ENCODE results near the gene CLCN3.
"Not testable (repeated sequence)": the region's sequence is repeated elsewhere in the genome, so short reads cannot be mapped to it uniquely, and the experiment has no call there.

CLCN3 gene

DNA sequence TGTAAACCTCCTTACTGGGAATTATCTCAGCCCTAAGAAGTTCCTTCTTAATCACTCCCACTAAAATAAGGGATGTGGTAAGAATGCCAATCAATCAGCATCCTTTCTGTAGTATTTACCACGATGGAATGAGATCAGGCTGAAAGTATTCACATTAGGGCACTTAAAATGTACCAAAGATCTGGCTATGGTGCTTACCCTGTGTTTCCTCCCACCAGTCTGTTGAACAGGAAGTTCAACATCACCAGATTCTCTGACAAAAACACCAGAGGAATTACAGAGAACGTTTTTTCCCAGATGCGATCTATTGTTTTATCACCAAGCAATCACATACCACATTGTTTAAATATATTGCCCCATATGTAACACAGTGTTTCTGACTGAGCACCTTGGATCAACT is 2.1 kb upstream of the CLCN3 start:
- DNase-seq: no peak

- no peak for DNase-seq
Measured at GRCh38 chr4:169618986-169619385, 1.4 kb upstream of the CLCN3 start.

- DNase-seq: peak; percentile 69
Measured at GRCh38 chr4:169619518-169619957, 840 bp upstream of the CLCN3 start.

GRCh38 chr4:169620880-169621248 is 486 bp downstream of the CLCN3 start:
- peak; percentile 29 for DNase-seq

GRCh38 chr4:169621731-169622492 is 1.5 kb downstream of the CLCN3 start:
- peak; percentile 61 for DNase-seq

DNA sequence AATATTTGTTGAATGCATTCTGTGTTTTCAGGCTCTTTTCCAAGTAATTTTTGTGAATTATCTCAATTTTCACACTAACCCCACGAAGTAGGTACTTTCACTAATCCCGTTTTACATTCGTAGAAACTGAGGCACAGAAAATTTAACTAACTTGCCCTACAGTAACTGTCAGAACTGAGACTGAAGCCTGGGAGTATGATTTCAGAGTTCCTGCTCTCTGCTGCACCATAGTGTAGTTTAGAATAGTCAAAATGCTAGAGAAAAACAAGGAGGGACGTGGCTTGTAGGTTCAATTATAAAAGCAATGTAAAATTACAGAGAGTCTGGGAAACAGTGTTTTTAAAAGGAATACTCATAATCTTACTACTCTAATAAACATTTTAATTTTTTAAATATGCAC is 2.2 kb downstream of the CLCN3 start:
- no peak for DNase-seq

DNA sequence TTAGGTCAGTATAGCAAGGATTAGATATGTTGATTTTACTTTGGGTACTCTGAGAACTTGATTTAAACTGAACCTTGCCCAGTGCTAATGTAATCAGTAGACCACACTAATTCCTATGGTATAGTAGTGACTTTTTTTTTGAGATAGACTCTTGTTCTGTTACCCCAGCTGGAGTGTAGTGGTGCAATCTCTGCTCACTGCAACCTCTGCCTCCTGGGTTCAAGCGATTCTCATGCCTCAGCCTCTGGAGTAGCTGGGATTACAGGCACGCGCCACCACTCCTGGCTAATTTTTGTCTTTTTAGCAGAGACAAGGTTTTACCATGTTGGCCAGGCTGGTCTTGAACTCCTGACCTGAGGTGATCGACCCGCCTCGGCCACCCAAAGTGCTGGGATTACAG is 3.6 kb downstream of the CLCN3 start:
- DNase-seq: not testable (repeated sequence)

DNA sequence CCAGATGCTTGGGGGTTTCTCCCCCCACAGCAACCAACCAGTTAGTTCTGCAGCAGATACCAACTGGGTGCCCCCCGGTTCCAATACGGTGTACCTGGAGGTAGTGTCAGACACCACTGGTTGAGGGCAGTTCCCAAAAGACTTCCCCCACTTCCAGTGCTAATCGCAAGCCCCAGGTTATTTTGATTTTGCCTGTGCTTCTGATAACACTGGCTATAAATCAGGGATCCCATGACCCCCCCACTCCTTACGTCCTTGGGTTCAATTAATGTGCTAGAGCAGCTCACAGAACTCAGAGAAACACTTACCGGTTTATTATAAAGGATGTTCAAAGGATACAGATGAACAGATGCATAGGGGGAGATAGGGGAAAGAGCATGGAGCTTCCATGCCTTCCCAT is 5.5 kb downstream of the CLCN3 start:
- no peak for DNase-seq

DNA sequence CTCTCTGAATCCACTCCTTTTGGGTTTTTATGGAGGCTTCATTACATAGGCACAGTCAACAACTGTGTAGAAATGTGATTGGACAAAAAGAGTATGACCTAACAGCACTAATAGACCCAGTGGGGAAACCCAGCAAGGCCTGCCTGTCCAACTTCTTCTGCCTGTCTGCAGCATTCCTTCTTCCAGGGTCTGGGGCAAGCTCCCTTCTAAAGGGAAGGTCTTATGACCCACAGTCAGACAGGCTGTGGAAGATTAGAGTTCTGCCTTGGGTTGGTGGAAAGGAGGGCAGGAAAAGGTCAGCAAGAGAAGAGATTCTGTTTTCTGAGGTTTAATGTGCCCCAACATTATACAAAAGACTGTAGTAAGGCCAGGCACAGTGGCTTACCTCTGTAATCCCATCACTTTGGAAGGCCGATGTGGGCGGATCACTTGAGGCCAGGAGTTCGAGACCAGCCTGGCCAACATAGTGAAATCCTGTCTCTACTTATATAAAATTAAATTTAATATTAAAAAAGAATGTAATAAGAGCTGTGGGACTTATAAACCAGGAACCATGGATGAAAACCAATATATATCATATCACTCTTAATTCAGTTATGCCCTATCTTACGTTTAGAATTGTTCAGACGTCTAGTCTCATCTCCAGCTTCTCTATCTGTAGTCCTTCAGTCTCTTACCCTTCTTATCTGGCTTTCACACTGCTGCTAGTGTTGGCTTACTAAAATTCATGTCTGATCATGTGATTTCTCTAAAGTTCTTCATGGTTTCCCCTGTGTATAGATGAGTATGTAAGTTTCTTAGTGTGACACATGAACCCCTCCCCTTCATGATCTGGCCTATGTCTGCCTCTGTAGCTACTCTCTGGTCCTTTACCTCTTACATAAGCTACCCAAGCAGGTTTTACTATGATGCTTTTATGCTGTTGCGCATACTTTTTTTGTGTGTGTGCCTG is 6.2 kb downstream of the CLCN3 start:
- no peak for DNase-seq

DNA sequence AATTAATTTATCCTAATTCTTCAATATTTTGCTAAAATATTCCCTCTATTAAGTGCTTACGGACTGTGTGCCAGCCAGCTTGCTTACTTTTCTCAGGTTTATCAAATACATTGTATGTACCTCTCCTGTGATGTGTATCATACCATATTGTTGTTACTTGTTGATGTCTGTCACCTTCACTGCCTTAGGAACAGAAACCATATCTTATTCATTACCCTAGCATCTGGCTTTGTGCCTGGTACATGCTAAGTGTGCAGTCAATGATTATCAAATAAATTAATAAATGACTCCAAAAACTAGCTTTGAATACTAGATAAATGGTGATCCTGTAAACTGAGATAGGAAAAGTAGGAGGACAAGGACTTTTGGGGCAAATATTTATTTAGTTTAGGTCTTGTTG is 6.9 kb downstream of the CLCN3 start:
- no peak for DNase-seq

- no peak for DNase-seq
Measured at GRCh38 chr4:169628579-169628978, 8.2 kb downstream of the CLCN3 start.

GRCh38 chr4:169630069-169630468 is 9.7 kb downstream of the CLCN3 start:
- DNase-seq: no peak

GRCh38 chr4:169632896-169633295 is 12.5 kb downstream of the CLCN3 start:
- no peak for DNase-seq

DNA sequence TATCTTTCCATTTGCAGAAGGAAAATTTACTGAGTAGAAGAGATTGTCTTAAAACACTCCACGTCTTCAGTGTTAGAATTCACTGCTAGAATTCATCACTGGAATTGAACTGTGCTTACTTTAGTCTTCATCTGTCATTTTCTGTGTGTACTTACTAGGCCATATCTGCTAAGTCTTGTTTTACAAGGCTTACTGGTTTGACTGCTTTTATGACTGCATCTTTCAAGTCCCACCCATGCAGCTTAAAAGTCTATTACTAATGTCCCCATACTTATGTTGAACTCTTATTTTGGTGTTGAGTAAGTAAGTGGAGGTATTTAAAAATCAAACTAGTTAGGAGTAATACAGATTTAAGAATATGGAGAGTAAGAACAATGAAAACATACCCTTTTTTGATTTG is 14.6 kb downstream of the CLCN3 start:
- no peak for DNase-seq

DNA sequence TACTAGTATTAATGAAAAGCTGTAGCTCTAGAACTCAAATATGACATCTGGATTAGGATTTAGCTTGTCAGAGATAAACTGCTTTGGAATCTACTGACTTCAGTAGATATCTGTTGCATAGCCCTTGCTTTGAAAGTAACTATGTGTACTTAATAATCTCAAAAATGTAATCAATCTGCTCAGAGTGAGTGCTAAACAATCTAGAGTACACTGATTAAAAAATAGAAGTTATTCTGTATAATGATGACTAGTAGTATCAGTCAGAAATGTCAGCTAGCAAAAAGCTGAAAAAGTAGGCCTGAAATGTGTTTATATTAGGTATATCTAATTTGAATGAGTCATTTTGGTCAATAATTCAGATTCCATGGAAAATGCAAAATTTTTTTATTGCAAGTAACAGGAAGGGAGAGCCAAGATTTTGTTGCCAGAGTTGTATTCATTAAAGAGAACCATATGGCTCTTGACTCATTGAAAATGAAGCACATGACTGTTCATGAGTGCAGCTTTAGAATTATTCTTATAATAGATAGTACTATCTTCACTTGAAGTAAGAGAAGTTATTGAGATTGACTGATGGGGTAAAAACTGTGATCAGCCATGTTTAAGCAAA is 20.0 kb downstream of the CLCN3 start:
- no peak for DNase-seq

DNA sequence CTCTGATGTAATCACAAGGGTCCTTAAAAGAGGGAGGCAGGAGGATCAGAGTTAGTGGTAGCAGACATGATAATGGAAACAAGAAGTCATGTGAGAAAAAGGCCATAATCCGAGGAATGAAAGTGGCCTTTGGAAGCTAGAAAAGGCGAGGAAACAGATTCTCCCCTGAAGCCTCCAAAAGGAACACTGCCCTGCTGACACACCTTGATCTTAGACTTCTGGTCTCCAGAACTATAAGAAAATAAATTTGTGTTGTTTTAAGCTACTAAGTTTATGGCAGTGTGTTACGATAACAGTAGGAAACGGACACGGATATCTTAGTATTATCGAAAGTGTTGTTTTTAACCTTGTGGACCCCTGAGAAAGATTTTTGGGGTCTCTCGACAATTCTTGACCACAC is 24.4 kb downstream of the CLCN3 start:
- no peak for DNase-seq

DNA sequence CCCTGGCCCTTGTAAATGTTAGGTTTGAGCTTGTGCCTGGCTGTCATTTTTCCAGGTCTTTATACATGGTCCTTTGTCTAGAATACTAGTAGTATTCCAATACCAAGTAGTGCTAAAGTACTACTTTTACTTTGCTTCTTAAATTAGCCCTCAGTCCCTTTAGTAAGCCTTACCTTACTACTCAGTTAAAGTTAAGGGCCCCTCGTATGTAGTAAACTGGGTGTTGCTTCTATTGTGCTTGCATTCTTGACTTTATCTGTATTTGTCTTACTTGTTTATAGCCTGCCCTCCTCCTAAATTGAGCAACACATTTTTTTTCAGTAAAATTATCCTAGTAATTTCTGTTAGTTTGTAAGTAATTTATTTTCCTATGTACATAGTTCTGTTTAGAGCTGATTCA is 25.2 kb downstream of the CLCN3 start:
- no peak for DNase-seq

- DNase-seq: no peak
Measured at GRCh38 chr4:169649545-169650226, 29.3 kb downstream of the CLCN3 start.

- DNase-seq: no peak
Measured at GRCh38 chr4:169650227-169650936, 30.0 kb downstream of the CLCN3 start.

DNA sequence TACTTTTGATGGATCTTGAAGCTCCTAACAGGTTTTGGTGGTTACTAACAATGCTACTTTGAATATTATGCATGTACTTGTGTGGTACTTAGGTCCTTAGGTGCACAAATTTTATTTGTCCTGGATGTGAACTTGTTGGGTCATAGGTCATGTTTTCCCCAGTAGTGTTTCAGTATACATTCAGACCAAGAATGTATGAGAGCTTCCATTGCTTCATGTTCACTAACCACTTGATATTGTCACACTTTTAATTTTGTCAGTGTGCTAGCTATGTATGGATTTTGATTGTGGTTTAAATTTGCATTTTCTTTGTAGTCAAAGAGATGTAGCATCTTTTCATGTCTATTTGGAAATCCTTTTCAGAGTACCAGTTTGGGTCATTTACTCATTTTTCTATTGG is 32.2 kb downstream of the CLCN3 start:
- no peak for DNase-seq

- DNase-seq: no peak
Measured at GRCh38 chr4:169655401-169655800, 35.0 kb downstream of the CLCN3 start.

DNA sequence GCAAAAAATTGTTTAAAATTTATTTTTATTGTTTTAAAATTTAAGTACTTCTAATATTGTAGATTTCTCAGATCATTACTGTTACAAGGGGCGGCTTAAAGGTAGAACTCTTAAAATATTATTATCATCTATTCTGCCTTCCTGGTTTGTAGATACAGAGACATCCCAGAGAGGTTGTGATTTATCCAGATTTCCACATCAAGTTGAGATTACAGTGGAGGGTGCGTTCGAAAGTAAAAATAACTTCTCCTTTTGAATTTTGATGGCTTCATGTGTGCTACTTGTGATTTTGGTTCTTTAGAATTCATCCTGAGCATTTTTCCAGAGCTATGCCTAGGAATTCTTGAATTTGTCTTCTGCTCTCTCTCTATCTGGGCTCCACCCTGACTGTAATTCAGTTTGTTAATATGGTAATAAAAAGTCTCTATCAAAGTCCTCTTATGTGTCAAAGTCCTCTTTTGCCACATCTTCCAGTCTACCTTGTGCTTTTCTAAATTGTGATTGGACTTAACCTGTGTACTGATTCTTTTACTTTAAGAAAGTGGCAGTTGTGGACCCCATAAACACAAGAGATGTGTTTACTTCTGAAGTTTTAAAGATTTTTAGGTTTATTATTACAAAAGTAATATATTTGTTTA is 37.2 kb downstream of the CLCN3 start:
- DNase-seq: no peak

Measured in CD4-positive, alpha-beta T cell treated with Interleukin-15 for 1 hour (primary cell).